Ovary (tissue), 3 donors: ENCODE measurements around the gene PIGK.

Source experiments
- EP300 ChIP-seq: sonication (generic); formaldehyde crosslinking; IDR thresholded peaks from one replicate; pipeline ENCODE4 v1.6.1; 2017; ENCODE audit warnings: antibody characterized with exemption
- POLR2A ChIP-seq: fragments of 450-650 bp; IDR thresholded peaks from one replicate; pipeline ENCODE4 v1.6.1; 2017; ENCODE audit warnings: antibody characterized with exemption, mild to moderate bottlenecking, moderate library complexity
- TF ChIP-seq, protein P1 (sequence below), 3 donors: fragments of 450-650 bp in 2 of 3; fragments of 200-600 bp in 1 of 3; IDR thresholded peaks; one replicate each; pipeline versions ENCODE4 v1.5.1 to v1.8.0; 2016 to 2022; ENCODE audit warnings: antibody characterized with exemption in 3 of 3, mild to moderate bottlenecking in 1 of 3
- donor health status: DM: no; HTN: no; CAD: no.

DNA sequence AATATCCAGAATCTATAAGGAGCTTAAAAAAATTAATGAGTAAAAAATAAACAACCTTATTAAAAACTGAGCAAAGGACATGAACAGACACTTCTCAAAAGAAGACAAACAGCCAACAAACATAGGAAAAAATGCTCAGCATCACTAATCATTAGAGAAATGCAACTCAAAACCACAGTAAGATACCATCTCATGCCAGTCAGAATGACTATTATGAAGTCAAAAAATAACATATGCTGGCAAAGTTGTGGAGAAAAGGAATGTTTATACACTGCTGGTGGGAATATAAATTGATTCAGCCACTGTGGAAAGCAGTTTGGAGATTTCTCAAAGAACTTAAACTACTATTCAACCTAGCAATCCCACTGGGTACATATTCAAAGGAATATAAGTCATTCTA is 25.3 kb downstream of the PIGK start:
- no peak for TF ChIP-seq POLR2A
- TF ChIP-seq, protein P1, sequence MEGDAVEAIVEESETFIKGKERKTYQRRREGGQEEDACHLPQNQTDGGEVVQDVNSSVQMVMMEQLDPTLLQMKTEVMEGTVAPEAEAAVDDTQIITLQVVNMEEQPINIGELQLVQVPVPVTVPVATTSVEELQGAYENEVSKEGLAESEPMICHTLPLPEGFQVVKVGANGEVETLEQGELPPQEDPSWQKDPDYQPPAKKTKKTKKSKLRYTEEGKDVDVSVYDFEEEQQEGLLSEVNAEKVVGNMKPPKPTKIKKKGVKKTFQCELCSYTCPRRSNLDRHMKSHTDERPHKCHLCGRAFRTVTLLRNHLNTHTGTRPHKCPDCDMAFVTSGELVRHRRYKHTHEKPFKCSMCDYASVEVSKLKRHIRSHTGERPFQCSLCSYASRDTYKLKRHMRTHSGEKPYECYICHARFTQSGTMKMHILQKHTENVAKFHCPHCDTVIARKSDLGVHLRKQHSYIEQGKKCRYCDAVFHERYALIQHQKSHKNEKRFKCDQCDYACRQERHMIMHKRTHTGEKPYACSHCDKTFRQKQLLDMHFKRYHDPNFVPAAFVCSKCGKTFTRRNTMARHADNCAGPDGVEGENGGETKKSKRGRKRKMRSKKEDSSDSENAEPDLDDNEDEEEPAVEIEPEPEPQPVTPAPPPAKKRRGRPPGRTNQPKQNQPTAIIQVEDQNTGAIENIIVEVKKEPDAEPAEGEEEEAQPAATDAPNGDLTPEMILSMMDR (IDR thresholded peaks at IDR 0.05), result no peak
- TF ChIP-seq EP300, result no peak
